Transverse colon (tissue), 3 donors: Measurements from ENCODE around the gene HSPA12A.

Experiments used
- POLR2A ChIP-seq: fragments of 450-650 bp; IDR thresholded peaks from one replicate; pipeline ENCODE4 v1.6.1; 2016; ENCODE audit warnings: antibody characterized with exemption, mild to moderate bottlenecking, moderate library complexity
- TF ChIP-seq, protein P1 (sequence below), 5 experiments: fragments of 200-600 bp in 3 of 5; fragments of 450-650 bp in 2 of 5; sonication (generic) in 3 of 5; IDR thresholded peaks; 1 replicate in 2 of 5; 2 replicates in 3 of 5; pipeline ENCODE4 v1.5.1; 2016 to 2017; ENCODE audit warnings: antibody characterized with exemption in 5 of 5, inconsistent platforms in 3 of 5, mild to moderate bottlenecking in 2 of 5, moderate library complexity in 1 of 5

DNA sequence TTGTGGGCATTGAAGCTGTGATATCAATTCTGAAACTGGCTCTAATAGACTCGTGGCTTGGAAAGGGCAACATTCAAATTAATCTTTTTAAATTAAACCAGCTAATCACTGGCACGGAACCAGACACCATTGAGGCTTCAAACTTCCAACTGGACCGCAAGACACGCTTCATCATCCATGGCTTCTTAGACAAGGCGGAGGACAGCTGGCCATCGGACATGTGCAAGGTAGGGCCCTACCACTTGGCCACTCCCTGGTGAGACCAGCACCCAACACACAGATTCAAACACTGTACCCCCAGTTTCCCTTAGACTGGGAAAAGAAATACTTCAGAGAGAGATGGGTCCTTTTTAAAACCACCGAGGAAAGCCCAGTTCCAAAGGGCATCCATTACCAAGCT lies 116.5 kb downstream of the HSPA12A start:
- TF ChIP-seq, protein P1, sequence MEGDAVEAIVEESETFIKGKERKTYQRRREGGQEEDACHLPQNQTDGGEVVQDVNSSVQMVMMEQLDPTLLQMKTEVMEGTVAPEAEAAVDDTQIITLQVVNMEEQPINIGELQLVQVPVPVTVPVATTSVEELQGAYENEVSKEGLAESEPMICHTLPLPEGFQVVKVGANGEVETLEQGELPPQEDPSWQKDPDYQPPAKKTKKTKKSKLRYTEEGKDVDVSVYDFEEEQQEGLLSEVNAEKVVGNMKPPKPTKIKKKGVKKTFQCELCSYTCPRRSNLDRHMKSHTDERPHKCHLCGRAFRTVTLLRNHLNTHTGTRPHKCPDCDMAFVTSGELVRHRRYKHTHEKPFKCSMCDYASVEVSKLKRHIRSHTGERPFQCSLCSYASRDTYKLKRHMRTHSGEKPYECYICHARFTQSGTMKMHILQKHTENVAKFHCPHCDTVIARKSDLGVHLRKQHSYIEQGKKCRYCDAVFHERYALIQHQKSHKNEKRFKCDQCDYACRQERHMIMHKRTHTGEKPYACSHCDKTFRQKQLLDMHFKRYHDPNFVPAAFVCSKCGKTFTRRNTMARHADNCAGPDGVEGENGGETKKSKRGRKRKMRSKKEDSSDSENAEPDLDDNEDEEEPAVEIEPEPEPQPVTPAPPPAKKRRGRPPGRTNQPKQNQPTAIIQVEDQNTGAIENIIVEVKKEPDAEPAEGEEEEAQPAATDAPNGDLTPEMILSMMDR (IDR thresholded peaks at IDR 0.05) = no peak
- no peak for TF ChIP-seq POLR2A
